NCI-H2081 (cell line): Measurements from ENCODE around the gene VWC2L.

ENCODE experiments used
- DNase-seq, 2 experiments: peaks; one replicate each; lab custom pipeline; 2025; lab: John Stamatoyannopoulos, UW

The VWC2L gene

GRCh38 chr2:214410918-214411554 is at the start of gene VWC2L:
Gene VWC2L (plus strand): TSS chr2:214411054. CDS start chr2:214414194, 3,140 bp downstream.
- peak; percentile 14 to 47 for DNase-seq

GRCh38 chr2:214361116-214361515 is 49.7 kb upstream of the VWC2L start:
- DNase-seq: no peak

DNA sequence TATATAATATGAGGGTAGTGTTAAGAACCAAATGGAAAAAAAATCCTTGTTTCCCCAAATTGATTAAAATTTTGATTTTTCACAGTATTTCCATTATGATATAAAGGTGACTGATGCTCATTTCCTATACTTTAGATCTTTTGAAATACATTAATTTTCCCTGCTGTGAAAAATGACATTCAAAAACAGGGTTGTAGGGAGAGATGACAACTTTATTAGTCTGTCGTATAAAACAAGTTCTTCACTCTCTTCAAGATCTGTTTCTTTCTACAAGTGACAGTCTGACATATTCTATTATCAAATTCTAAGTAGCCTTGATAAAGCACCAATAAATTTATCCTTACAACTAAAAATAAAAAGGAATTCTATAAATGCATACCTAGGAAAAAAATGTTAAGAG is 45.3 kb upstream of the VWC2L start:
- DNase-seq: no peak

DNA sequence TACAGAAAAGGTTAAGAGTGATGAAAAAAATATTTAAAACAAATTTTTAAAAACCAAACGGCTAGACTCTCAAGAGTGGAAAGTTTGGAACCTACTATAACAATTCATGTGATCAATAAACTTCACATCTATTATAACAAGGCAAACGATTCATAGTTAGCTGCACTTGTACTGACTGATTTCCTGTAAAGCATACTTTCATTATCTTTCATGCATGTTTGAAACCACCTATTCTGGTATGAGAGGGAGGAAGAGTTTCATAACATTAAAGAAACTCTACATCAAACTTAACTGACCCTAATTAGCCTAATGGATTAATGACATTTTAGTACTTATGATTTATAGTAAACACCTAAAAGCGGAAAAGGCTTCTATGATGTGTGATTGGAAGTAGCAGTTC is 43.7 kb upstream of the VWC2L start:
- DNase-seq: no peak

DNA sequence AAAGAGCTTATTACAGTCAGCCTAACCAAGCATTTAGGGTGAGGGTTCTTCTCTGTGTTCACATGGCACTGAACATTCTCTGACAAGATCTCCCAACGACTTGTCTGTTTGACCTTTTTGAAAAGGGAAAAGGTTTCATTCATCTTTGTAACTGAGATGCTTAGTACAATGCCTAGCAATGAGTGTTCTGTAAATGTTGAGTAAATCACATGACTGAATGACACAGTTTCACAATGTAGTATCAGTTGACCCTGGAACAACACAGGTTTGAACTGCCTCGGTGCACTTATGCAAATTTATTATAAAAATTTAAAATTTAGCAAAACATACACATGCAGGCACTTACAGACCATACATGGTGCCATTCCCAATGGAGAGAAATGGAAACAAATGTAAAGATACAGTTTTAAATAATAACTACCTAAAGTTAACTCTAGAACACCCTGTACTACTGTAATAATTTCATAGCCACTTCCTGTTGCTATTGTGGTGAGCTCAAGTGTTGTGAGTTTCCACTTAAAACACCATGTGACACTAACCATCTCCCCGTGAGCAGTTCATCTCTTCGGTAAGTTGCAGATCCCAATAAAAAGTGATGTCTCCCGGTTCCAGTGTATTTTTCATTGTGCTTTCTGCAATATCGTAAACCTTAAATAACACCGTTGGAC is 34.1 kb upstream of the VWC2L start:
- DNase-seq: no peak

- DNase-seq: no peak
Measured at GRCh38 chr2:214377286-214377624, 33.6 kb upstream of the VWC2L start.

GRCh38 chr2:214378455-214379103 is 32.3 kb upstream of the VWC2L start:
- peak; percentile 1 to 3 for DNase-seq

DNA sequence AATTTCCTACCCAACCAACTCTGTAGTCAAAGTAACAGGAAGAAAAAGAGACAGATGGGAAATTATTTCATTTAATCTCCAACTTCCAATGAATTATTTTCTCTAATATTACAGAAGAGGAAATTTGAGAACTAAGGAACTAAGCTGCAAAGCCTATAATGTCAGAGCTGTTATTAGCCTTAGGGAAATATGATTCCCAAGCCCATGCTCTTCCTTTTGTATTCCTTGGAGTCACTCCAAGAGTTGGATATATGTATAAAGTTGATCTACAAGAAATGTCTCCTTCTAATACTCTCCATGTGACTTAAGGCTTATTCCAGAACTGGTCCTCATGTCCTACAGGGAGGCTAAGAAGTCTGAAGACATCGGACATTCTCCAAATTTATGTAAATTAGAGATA is 31.6 kb upstream of the VWC2L start:
- no peak for DNase-seq

DNA sequence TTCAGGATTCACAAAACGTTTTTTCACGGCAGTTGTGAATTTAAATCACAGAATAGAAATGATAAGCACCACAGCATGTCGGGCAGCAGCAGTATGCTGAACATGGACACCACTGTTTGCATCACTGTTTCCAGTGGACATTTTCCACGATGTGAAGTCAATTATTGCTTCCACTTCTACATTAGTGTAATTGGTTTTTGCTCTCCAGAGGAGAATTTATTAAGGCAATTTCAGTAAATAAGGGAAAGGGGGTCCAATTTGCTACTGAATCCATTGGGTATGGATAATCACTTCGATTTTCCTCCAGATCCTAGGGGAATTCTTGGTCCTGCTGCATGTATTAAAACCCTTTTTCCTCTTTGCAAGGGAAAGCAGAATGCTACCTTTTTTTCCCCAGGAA is 30.2 kb upstream of the VWC2L start:
- no peak for DNase-seq

GRCh38 chr2:214382229-214382628 is 28.6 kb upstream of the VWC2L start:
- DNase-seq: no peak

- no peak for DNase-seq
Measured at GRCh38 chr2:214386720-214387119, 24.1 kb upstream of the VWC2L start.

- DNase-seq: no peak
Measured at GRCh38 chr2:214389334-214389733, 21.5 kb upstream of the VWC2L start.

DNA sequence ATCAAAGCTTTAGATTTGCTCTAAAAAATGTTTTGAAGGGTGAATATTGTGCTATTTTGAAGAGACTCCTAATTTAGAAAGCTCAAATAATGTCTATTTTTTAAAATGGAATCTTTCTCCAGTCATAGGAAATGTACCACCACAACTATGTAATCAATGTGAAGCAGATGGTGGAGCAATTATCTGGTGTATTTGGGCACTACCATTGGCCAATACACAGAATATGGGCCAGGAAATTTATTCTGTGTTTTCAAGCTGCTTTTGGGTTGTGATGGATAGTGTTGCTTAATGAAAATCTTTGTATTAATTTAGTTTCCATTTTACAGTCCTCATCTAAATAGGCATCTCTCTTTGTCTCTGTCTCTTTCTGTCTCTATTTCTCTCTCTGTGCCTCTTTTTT is 17.1 kb upstream of the VWC2L start:
- DNase-seq: no peak

DNA sequence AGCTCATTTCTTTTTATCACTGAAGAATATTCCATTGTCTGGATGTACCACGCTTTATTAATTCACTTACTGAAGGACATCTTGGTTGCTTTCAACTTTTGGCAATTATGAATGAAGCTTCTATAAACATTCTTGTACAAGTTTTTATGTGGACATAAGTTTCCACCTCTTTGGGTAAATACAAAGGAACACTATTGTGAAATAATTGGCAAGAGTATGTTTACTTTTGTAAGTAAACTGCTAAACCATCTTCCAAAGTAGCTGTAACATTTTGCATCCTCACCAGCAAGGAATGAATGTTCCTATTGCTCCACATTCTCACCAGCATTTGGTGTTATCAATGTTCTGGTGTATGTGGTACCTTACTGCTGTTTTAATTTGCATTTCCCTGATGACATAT is 15.8 kb upstream of the VWC2L start:
- DNase-seq: no peak

DNA sequence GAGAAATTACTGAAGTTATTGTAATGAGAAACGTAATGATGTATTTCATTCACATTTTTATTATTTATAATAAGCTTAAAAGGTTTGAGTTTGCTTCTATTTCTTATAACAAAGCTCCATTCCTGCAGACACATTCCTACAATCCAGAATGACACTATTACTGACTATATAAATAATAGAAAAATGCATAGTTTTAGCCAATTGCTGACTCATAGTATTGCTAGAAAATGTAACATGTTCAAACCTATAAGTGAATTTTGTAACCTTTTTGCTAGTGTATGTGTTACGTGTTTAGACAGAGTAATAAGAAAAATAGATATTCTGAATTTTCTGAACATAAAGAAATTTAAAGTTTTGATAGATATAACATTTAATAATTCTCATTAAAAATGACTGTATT is 9.3 kb upstream of the VWC2L start:
- DNase-seq: no peak

DNA sequence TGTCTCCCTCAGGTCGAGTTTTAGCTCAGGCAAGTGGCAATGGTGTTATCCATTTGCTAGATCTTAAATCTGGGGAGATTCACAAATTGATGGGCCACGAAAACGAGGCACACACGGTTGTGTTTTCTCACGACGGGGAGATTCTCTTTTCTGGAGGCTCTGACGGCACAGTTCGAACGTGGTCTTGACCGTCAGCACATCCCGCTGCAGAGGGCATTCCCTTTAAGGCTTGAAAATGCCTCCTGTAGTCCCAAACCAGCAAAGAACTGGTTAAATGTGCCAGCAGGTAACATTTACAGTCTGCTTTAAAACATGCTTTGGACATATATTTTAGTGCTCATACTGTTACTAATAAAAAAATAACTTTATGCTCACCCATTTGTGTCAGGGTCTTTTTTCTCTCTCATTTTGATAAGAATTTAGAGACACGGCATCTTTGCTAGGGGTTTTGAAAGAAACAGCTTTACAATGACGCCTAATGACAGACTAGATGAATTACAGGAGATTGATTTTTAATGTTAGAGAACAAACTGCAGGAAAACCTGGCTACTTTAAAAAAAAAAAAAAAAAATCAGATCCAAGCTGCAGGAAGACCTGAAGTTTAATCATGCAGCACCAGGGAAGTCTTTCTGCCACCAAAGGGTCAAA is 602 bp upstream of the VWC2L start:
- peak in 1 of 2 experiments; percentile 25 for DNase-seq

DNA sequence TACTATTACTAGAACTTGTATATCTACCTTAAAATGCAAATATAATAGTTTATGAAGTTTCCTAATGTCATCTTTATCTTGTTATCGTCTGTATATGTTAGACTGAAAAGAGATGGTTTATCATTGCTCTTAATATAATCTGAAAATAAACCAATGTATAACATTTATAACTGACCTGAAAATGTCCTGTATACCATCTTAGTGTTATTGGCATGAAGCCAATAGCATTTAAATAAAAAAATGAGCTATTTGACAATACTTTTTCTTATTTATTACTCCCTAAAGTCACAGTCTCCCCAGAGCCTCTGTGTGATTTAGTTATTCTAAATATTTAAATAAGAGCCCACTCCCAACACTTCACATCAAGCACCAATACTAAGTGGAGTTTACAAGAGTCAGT is 1.8 kb downstream of the VWC2L start:
- DNase-seq: no peak

DNA sequence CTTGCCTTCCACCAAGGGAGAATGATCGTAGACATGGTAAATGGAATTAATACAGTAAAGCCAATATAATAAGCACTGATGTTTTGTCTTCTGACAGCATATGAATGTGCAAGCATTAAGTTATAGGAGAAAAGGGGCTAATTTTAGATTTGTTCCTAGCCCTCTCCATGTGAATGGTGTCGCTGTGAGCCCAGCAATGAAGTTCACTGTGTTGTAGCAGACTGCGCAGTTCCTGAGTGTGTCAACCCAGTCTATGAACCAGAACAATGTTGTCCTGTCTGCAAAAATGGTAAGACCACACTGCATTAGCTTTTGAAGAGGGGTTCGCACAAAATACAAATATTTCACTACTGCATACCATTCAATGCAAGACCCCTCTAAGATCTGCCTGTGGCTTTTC is 25.6 kb downstream of the VWC2L start:
- DNase-seq: no peak

- no peak for DNase-seq
Measured at GRCh38 chr2:214450118-214450894, 39.5 kb downstream of the VWC2L start.

DNA sequence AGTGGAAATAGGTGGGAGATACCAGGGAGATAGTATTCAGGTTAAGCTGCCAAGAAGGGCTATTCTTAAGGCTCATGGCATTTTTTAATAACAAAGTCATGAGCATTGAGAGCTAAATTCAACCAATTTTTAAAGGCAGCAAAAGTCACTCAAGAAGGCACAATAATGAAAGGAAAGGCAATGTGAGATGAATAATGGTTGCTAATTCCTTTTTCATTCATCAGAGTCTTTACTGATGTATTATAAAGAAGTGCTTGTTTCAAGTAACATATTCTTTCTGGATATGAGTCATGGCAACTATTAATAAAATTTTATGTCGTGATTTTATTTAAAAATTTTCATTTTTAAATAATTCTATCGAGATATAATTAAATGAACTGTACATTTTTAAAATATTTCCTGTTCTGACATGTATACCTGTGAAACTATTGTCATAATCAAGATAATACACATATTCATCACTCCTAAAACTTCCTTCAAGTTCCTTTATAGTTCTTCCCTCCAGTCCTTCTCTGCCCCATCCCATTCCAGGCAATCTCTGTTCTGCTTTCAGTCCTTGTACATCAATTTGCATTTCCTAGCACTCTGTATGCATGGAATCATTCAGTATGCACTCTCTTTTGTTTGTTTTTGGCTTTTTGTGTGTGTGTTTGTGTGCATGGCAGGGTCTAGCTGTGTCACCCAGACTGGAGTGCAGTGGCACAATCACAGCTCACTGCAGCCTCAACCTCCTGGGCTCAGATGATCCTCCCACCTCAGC is 40.8 kb downstream of the VWC2L start:
- no peak for DNase-seq

DNA sequence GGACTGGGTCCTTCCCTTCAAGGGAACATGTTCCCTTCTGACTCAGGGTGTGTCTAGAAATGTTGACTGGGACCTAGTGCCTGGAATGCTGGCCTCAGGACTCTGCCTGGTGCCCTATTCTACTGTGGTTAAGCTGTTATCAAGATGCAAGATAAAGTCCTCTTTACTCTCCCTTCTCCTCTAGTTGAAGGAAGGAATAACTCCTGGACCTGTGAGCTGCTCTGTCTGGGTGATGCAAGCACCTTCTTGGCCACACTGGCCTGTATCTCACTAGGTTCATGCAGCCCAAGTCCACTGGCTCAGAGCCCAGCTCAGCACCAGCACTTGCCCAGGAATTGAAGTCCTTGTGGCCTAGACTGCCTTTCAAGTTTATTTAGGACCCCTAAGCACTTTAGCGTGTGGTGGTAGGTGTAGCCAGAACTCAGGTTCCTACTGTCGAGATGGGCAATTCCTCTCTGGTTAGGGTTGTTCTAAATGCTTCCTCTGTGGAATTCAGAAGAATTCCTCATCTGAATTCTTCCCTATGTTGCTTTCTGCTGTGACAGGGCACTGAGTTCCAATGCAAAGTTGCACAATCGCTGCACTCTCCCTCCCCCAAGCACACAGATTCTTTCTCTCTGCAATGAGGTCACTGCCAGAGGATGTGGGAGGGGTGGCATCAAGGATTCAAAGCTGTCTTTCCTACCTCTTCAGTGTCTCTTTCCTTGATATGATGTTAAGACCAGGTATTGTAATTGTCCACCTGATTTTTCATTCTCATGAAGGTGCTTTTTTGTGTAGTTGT is 54.7 kb downstream of the VWC2L start:
- DNase-seq: no peak
